GM18520 (cell line): ENCODE measurements around the gene TMC3.
A peak's percentile ranks its signal among the peaks of the same experiment; 100 is the strongest.

Experiments used
- ATAC-seq: cut with Tn5 transposase; IDR thresholded peaks from one replicate; pipeline ENCODE4 v1.9.1; 2021; ENCODE audit not compliant: unreplicated experiment

TMC3 gene

GRCh38 chr15:81301385-81301784, 72.6 kb downstream of the TMC3 start:
- no peak for ATAC-seq

DNA sequence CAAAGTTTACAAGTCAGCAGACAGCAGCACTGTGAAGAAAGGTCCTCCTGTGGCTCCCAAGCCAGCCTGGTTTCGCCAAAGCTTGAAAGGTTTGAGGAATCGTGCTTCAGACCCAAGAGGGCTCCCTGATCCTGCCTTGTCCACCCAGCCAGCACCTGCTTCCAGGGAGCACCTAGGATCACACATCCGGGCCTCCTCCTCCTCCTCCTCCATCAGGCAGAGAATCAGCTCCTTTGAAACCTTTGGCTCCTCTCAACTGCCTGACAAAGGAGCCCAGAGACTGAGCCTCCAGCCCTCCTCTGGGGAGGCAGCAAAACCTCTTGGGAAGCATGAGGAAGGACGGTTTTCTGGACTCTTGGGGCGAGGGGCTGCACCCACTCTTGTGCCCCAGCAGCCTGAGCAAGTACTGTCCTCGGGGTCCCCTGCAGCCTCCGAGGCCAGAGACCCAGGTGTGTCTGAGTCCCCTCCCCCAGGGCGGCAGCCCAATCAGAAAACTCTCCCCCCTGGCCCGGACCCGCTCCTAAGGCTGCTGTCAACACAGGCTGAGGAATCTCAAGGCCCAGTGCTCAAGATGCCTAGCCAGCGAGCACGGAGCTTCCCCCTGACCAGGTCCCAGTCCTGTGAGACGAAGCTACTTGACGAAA, 74.3 kb downstream of the TMC3 start:
- ATAC-seq: no peak

DNA sequence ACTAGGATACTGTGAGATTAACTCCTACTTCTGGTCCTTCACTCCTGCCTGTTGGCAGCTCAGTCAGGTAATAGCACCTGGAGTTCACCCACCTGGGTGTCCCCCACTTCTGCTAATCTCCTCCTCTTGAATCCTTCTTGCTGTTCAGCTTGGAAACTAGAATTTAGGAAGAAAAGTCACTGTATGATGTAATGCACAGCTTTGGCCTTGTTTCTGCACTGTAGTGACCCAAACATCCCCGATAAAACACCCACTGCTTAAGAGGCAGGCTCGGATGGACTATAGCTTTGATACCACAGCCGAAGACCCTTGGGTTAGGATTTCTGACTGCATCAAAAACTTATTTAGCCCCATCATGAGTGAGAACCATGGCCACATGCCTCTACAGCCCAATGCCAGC, 74.9 kb downstream of the TMC3 start:
- ATAC-seq: no peak

DNA sequence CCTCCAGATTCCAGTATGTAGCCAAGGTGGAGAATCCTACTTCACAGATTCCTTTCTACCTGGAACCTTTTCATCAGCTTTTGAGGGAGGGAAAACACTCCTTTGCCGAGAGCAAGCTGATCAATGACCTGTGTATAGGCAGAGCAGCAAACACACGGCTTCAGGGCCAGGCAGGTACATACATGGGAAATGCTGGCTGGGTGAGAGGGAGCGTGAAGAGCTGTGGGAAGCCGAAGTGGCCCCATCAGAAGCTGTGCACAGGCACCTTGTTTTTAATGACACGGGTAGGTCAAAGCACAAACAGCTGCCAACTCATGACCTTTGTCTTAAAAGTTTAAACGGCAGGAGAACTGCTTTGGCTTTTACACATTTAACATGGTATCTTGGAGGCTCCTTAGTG, 75.4 kb downstream of the TMC3 start:
- no peak for ATAC-seq

GRCh38 chr15:81297603-81298575, 76.1 kb downstream of the TMC3 start:
- ATAC-seq: no peak

DNA sequence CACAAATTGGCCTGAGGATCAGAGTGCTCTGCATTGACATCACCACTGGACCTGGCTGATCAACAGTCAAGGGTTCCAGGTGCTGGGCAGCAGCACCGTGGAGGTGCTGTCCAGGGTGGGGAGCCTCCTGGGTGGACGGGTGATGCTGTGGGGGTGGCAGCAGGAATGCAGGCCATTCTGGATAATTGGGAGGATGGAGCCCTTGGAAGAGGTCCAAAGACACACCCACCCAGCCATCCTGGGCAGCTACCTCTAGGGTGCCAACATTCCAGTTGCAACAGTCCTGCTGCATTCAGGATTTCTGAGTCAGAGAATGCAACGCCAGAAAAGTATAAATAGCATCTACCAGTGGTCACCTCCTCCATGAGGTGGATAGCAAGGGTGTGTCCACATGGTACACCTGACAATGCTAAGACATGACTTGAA, 76.9 kb downstream of the TMC3 start:
- ATAC-seq: no peak

- peak; percentile 48 for ATAC-seq
Measured at GRCh38 chr15:81296673-81297072, 77.3 kb downstream of the TMC3 start.

DNA sequence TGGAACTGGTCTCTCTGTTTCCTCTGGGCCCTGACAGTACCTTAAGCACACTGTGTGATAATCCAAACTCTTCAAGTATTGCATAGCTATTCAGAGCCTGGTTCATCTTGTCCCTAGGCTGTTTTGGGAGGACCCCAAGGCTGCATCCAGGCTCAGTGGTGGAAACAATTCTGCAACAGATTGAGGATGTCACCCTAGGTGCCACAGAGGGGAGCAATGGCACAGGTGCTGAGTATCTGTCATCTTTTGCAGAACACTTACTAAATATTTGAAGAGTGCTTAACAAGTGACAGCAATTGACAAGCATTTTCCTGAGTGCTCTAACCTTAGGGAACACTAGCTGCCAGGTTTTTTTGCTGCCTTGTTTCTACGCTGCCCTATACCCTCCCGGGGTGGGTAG, 77.8 kb downstream of the TMC3 start:
- ATAC-seq: no peak

GRCh38 chr15:81295486-81296121, 78.4 kb downstream of the TMC3 start:
- no peak for ATAC-seq

GRCh38 chr15:81294516-81294880, 79.5 kb downstream of the TMC3 start:
- no peak for ATAC-seq

GRCh38 chr15:81293728-81294515, 80.1 kb downstream of the TMC3 start:
- peak; percentile 50 for ATAC-seq

- peak; percentile 17 for ATAC-seq
Measured at GRCh38 chr15:81292523-81293001, 81.5 kb downstream of the TMC3 start.

DNA sequence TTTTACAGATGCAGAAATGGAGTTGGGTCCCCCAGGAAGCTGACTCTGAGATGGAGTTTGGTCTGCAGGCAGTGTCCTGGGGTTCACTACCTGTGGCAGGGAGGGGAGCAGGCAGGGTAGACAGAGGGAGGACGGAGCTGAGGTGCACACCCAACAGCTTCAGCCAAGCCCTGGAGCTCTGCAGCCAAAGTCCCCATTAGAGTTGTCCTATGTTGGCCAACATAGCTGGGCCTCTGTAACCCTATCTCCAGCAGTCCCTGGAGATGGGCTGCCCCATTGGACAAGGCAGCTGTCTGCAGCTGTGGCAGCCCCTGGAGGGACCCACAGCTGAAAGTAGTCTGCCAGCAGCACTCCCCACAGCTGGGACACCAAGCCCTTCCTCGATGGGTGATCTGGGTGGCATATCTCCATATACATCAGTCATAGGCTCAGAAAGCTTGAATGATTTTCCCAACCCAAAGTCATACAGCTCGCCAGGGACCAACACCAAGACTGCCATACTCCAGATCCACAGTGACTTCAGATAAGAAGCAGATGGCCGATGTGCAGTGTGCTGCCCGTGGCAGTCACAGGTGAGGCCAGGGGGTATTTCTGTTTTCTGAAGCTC, 82.0 kb downstream of the TMC3 start:
- no peak for ATAC-seq

- no peak for ATAC-seq
Measured at GRCh38 chr15:81289910-81290309, 84.1 kb downstream of the TMC3 start.

DNA sequence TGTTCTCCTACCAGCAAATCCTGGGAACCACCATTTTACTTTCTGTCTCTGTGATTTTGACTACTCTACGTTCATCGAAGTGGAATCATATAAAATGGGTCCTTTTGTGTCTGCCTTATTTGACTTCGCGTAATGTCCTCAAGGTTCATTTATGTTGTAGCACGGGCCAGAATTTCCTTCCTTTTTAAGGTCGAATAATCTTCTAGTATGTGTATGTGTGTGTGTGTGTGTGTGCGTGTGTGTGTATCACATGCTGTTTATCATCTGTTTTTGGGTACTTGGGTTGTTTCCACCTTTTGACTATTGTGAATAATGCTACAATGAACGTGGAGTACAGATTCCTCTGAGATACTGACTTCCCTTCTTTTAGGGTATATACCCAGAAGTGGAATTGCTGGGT, 85.4 kb downstream of the TMC3 start:
- no peak for ATAC-seq

DNA sequence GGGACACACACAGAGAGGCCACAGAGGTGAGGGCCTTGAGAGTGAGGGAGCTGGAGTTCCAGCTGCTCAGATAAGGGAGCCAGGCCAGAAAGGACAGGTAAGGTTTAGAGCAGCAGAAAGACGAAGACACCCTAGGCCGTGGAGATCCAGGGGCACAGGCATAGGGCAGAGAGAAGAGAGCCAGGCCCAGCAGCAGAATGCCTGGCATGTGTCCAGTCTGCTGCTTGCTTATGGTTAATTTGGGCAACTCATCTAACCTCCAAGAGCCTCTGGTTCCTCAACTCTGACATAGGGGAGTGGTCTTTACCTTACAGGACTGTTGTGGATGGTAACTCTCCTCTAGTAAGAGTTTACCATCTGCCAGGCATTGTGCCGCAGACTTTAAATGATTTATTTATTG, 86.0 kb downstream of the TMC3 start:
- no peak for ATAC-seq

- no peak for ATAC-seq
Measured at GRCh38 chr15:81286621-81287121, 87.3 kb downstream of the TMC3 start.

DNA sequence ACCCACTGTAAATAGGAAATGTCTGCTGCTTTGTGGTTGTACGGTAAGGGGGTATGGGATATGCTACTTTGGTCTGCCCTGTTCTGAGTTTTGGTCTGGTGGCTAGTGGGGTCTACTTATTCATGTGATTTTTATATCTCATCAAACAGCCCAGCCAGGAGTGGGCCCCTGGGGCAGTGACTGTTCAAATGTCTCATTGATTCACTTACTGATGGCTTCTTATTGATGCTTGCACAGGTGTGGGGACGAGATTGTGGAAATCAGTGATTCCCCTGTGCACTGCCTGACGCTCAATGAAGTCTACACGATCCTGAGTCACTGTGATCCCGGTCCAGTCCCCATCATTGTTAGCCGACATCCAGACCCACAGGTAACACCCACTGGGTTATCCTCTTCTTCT, 88.6 kb downstream of the TMC3 start:
- ATAC-seq: no peak

- ATAC-seq: no peak
Measured at GRCh38 chr15:81284256-81285031, 89.6 kb downstream of the TMC3 start.

- no peak for ATAC-seq
Measured at GRCh38 chr15:81282911-81283310, 91.1 kb downstream of the TMC3 start.
